IPS-15b (cell line): ENCODE results near the gene TMEM174.

Experiments
- H3K27me3 ChIP-seq: one replicate; pipeline ENCODE4 v1.6.1; 2013; ENCODE audit warnings: low read length; ENCODE audit not compliant: control insufficient read depth, insufficient read depth
- H3K36me3 ChIP-seq: one replicate; pipeline ENCODE4 v1.6.1; 2013; ENCODE audit warnings: low read length; ENCODE audit not compliant: control insufficient read depth, insufficient read depth
- H3K4me1 ChIP-seq: one replicate; pipeline ENCODE4 v1.6.1; 2013; ENCODE audit warnings: mild to moderate bottlenecking, low read length; ENCODE audit not compliant: control insufficient read depth, insufficient read depth
- H3K4me3 ChIP-seq: one replicate; pipeline ENCODE4 v1.5.1; 2013; ENCODE audit warnings: low read depth, low read length
- H3K9ac ChIP-seq: one replicate; pipeline ENCODE4 v1.6.1; 2013; ENCODE audit warnings: low read depth, mild to moderate bottlenecking, low read length
- H3K9me3 ChIP-seq: one replicate; pipeline ENCODE4 v1.6.1; 2013; ENCODE audit warnings: mild to moderate bottlenecking, low read length; ENCODE audit not compliant: control insufficient read depth, insufficient read depth

Gene TMEM174

GRCh38 chr5:73137563-73138530, 35.1 kb upstream of the TMEM174 start:
- Histone ChIP-seq H3K4me1 (no peaks in the 10 kb centered on the region), H3K9ac (no peak overlapping the region), H3K9me3 (no peaks in the 10 kb centered on the region), H3K27me3 (no peaks in the 10 kb centered on the region), H3K4me3 (no peak overlapping the region), H3K36me3 (no peaks in the 10 kb centered on the region)

DNA sequence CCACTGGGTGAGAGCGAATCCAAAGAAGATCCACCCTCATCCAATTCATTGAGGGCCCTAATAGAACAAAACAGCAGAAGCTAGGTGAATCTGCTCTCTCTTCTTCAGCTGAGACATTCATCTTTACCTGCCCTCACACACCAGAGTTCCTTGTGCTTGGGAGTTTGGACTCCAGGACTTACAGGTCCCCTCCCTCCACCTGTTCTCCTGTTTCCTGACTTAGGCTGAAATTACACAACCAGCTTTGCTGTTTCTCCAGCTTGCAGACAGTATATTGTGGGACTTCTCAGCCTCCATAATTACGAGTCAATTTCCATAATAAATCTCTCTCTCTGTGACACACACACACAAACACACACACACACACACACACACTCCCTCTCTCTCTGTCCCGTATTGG, 33.5 kb upstream of the TMEM174 start:
- H3K9ac ChIP-seq: no peak overlapping the region
- no peak overlapping the region for H3K4me3 ChIP-seq
- H3K27me3 ChIP-seq: no peaks in the 10 kb centered on the region
- no peaks in the 10 kb centered on the region for H3K4me1 ChIP-seq
- no peaks in the 10 kb centered on the region for H3K9me3 ChIP-seq
- no peaks in the 10 kb centered on the region for H3K36me3 ChIP-seq

DNA sequence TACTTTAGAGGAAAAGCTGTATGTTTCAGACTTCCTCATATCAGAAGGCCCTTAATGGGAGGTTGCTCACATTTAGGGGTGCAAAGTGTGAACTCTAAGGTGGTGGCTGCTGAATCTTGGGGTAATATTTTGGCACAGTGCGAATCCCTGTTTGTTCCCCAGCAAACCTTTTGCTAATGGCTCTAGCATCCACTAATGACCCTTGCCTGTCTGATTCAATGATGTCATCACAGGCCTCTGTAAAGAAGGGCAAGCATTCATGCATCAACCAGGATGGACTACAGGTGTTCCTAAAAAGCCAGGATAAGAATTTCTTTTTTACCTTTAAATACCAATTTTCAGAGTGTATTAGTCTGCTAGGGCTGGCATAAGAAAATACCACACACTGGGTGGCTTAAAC, 32.2 kb upstream of the TMEM174 start:
- Histone ChIP-seq H3K4me3 (no peak overlapping the region), H3K27me3 (no peaks in the 10 kb centered on the region), H3K9me3 (no peaks in the 10 kb centered on the region), H3K36me3 (no peaks in the 10 kb centered on the region), H3K4me1 (no peaks in the 10 kb centered on the region), H3K9ac (no peak overlapping the region)

DNA sequence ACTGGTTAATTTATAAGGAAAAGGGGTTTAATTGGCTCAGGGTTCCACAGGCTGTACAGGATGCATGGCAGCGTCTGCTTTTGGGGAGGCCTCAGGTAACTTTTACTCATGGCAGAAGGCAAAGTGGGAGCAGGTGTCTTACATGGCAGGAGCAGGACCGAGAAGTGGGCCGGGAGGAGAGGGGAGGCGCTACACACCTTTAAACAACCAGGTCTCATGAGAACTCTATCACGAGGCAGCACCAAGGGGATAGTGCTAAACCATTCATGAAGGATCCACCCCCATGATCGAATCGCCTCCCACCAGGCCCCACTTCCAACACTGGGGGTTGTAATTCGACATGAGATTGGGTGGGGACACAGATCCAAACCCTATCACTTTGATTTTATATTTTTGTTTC, 31.0 kb upstream of the TMEM174 start:
- no peaks in the 10 kb centered on the region for H3K4me1 ChIP-seq
- no peak overlapping the region for H3K9ac ChIP-seq
- H3K9me3 ChIP-seq: no peaks in the 10 kb centered on the region
- H3K27me3 ChIP-seq: no peaks in the 10 kb centered on the region
- no peak overlapping the region for H3K4me3 ChIP-seq
- no peaks in the 10 kb centered on the region for H3K36me3 ChIP-seq

- Histone ChIP-seq H3K27me3 (no peaks in the 10 kb centered on the region), H3K9ac (no peak overlapping the region), H3K4me3 (no peak overlapping the region), H3K36me3 (no peaks in the 10 kb centered on the region), H3K9me3 (no peaks in the 10 kb centered on the region), H3K4me1 (no peaks in the 10 kb centered on the region)
Observed at GRCh38 chr5:73143716-73144115, 29.3 kb upstream of the TMEM174 start.

DNA sequence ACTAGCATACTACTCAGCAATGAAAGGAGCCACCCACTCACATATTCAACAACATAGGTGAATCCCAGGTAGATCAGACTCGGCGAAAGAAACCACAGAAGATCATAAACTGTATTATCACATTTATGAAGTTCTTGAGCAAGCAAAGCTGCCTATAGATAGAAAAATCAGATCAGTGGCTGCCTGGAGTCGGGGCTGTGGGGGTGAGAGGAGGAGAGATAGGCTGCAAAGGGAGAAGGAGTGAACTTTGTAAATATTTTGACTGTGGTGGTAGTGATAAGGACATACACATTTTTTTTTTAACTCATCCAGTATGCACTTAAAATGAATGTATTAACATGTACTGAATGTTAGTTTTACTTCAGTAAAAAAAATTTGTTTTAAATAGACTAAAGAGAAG, 23.5 kb upstream of the TMEM174 start:
- Histone ChIP-seq H3K4me3 (no peak overlapping the region), H3K36me3 (no peaks in the 10 kb centered on the region), H3K9me3 (no peaks in the 10 kb centered on the region), H3K9ac (no peak overlapping the region), H3K27me3 (no peaks in the 10 kb centered on the region), H3K4me1 (no peaks in the 10 kb centered on the region)

GRCh38 chr5:73150876-73151275, 22.1 kb upstream of the TMEM174 start:
- Histone ChIP-seq H3K9ac (no peak overlapping the region), H3K27me3 (no peaks in the 10 kb centered on the region), H3K4me3 (no peak overlapping the region)

GRCh38 chr5:73151766-73152410, 21.1 kb upstream of the TMEM174 start:
- Histone ChIP-seq H3K36me3 (no peaks in the 10 kb centered on the region), H3K4me3 (no peak overlapping the region), H3K9ac (no peak overlapping the region), H3K27me3 (no peaks in the 10 kb centered on the region), H3K9me3 (no peaks in the 10 kb centered on the region), H3K4me1 (no peaks in the 10 kb centered on the region)

More at GRCh38 chr5:73150876-73151275, 22.1 kb upstream of the TMEM174 start:
- no peaks in the 10 kb centered on the region for H3K9me3 ChIP-seq
- no peaks in the 10 kb centered on the region for H3K4me1 ChIP-seq
- H3K36me3 ChIP-seq: no peaks in the 10 kb centered on the region

DNA sequence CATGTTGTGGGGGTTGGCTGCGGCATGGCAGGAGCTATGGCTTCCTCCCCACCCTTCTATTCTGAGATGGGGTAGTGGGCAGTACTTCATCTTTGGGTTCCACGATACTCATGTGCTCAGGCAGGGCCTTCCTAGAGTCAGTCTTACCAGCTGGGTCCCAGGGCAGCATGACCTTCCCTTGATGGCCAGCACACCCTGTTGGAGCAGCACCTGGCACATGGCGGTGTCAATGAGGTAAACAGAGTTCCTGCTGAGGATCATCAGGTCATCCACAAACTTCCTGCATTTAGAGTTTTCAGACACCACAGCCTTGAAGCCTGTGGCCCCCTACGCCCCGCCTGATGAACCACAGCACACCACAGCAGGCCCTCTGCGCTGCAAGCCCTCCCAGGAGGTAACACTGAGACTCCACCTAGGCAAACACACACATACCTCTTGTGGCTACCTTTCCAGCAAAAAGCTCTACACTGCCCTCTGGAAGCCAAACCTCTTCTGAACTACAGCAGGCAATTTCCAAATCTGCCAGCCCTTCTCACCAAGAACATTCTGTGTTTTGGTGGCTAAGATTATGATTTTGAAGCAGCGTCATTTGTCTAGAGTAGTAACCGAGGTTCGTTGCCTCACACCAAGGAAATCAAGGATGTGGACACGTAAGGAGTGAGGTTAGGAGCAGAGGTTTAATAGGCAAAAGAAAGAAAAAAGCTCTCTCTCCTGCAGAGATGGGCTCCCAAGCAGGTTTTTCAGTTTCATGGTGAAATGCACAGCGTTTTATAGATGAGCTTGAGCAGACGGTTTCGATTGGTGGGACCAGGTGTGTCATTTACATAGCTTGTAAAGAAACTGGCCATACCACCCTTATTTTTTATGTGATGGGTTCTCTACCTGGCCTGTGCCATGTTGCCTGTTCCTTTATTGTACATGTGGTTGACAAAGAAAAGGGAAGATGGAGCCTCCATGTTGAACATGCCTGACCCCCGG, 20.3 kb upstream of the TMEM174 start:
- H3K4me1 ChIP-seq: no peaks in the 10 kb centered on the region
- no peak overlapping the region for H3K9ac ChIP-seq
- H3K27me3 ChIP-seq: no peaks in the 10 kb centered on the region
- no peaks in the 10 kb centered on the region for H3K9me3 ChIP-seq
- H3K4me3 ChIP-seq: no peak overlapping the region
- H3K36me3 ChIP-seq: no peaks in the 10 kb centered on the region

GRCh38 chr5:73153513-73153912, 19.5 kb upstream of the TMEM174 start:
- Histone ChIP-seq H3K9ac (no peak overlapping the region), H3K4me1 (no peaks in the 10 kb centered on the region)

DNA sequence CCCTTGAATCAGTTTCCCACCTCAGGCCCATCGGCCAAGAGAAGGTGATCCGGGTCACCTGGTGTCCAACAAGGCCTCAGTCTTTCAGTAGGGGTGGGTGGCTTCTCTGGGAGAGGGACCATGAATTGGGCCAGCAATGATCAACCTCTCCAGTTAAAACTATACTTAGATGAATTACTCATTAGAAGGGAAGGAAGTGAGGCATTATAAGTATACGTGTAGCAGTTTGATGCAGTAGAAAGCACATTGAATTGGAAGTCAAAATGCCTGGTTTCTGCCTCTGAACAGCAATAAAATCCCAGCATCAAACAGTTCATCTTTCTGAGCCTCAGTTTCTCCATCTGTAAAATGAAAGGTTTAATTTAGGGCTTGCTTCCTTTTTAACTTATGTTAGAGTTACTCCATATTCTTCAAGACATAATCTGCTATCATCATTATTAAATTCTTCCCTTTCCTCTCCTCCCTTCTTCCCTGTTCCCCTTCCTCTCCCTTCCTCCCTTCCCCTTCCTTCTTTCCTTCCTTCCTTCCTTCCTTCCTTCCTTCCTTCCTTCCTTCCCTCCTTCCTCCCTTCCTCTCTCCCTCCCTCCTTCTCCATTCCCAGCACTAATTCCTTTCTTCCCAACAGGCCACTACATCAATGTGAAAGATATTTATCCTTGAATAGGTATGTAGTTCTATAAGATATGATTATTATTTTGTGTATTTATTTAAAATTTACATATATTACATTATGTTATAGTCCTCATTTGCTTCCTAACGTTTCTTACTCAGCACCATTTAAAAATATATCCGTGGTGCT, 18.6 kb upstream of the TMEM174 start:
- Histone ChIP-seq H3K27me3 (no peaks in the 10 kb centered on the region), H3K9me3 (no peaks in the 10 kb centered on the region), H3K36me3 (no peaks in the 10 kb centered on the region), H3K4me1 (no peaks in the 10 kb centered on the region), H3K4me3 (no peak overlapping the region), H3K9ac (no peak overlapping the region)

More at GRCh38 chr5:73153513-73153912, 19.5 kb upstream of the TMEM174 start:
- no peaks in the 10 kb centered on the region for H3K27me3 ChIP-seq
- H3K9me3 ChIP-seq: no peaks in the 10 kb centered on the region
- H3K4me3 ChIP-seq: no peak overlapping the region
- no peaks in the 10 kb centered on the region for H3K36me3 ChIP-seq
